NCI-H226 (cell line): Measurements from ENCODE around the gene RELA.
A peak's percentile ranks its signal among the peaks of the same experiment; 100 is the strongest.
"Not testable (repeated sequence)": the region's sequence is repeated elsewhere in the genome, so short reads cannot be mapped to it uniquely, and the experiment has no call there.

Experiments used
- DNase-seq: peaks from one replicate; pipeline ENCODE4 v3.0.0-alpha.2; 2015

RELA gene

GRCh38 chr11:65663639-65664200 lies 1.0 kb upstream of the RELA start:
- DNase-seq = peak; percentile 56

GRCh38 chr11:65662247-65662798 lies 393 bp downstream of the RELA start:
- DNase-seq = no peak

DNA sequence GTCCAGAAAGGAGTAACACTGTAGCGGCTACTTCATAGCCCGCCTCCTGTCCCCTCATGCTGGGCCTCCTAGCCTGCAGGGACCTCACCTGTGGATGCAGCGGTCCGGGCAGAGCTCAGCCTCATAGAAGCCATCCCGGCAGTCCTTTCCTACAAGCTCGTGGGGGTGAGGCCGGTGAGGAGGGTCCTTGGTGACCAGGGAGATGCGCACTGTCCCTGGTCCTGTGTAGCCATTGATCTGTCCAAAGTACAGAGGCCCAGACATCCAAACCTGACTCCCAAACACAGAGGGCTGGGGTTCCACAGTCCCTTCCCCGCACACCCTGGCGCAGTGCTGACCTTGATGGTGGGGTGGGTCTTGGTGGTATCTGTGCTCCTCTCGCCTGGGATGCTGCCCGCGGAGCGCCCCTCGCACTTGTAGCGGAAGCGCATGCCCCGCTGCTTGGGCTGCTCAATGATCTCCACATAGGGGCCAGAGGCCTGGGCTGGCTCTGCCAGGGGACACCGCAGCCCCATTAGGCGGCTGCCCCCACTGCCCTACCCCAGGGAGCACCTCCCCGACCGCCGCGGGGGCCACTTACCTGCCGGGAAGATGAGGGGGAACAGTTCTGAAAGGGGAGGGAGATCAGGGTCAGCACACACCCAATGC lies 993 bp downstream of the RELA start:
- no peak for DNase-seq

GRCh38 chr11:65660908-65661307 lies 1.8 kb downstream of the RELA start:
- DNase-seq = not testable (repeated sequence)

GRCh38 chr11:65660038-65660437 lies 2.7 kb downstream of the RELA start:
- DNase-seq = no peak

GRCh38 chr11:65658174-65659021 lies 4.3 kb downstream of the RELA start:
- no peak for DNase-seq

GRCh38 chr11:65657426-65657825 lies 5.3 kb downstream of the RELA start:
- no peak for DNase-seq

DNA sequence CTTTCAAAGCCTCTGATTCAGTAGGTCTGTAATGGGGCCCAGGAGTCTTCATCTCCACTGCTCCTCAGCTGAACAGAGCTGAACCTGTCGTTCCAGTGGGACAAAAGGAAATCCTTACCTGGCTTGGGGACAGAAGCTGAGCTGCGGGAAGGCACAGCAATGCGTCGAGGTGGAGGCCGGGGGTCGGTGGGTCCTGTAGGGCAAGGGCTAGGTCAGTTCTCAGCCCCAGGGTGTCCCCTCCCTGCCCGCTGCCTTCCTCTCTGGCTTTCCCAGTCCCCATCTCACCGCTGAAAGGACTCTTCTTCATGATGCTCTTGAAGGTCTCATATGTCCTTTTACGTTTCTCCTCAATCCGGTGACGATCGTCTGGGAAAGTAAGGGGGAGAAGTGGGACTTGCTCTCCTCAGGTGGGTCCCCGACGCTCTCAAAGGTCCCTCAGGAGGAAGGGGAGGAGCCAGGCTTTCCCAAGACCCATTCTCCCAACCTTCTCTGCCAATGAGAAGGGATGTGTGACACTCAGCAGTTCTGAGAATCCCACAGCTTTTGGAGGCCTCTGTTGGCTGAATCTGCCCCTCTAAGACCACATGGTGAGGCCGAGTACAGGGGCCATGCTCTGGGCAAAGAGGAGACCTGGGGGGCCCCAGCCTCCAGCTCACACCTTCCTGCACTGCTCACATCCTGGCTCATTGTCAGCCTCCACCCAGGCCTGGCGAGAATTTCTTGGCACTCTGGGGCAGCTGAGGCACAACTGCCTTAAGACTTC lies 7.0 kb downstream of the RELA start:
- no peak for DNase-seq

- no peak for DNase-seq
These were observed 8.1 kb downstream of the RELA start for GRCh38 chr11:65654375-65655349.

DNA sequence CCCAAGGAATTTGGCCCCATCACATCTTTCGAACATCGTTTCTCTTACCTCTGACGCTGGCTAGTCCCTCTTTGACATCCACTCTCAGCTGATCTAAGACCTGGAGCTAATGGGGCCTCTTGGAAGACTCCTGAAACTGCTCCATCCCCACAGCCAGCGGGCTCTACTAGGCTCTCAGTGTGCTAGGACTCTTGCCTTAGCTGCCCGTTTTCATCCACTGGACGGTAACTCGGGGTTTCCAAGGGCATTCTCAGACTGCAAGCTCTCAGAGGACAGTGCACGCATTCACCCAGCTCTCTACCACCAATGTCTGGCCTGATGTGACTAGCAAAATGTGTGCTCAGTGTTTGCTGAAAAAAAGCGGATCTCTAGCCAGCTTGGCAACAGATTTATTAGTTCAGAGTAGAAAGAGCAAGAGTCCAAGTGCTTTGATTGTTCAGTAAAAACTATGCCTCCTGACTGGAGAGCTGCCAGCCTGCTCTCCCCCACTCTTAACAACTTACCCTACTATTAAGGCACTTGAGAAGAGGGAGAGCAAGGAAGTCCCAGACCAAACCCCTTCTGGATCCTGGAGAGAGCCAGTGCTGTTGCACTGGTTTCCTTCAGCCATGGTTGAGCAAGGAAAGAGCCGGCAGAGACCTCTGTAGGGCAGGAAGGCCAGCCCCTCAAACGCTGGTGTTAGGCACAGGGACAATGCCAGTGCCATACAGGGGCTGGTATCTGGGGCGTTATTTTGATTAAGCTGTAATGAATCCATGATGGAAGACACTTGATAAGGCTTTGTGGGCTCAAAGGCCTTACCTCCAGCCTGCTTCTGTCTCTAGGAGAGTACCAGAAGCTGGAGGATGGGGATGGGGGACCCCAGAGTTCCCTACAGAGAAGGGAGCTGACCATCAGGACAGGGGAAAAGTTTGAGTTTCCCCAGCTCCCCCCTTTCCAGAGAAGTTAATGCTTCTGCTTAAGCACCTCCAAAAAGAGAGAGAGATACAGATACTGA lies 9.2 kb downstream of the RELA start:
- no peak for DNase-seq

DNA sequence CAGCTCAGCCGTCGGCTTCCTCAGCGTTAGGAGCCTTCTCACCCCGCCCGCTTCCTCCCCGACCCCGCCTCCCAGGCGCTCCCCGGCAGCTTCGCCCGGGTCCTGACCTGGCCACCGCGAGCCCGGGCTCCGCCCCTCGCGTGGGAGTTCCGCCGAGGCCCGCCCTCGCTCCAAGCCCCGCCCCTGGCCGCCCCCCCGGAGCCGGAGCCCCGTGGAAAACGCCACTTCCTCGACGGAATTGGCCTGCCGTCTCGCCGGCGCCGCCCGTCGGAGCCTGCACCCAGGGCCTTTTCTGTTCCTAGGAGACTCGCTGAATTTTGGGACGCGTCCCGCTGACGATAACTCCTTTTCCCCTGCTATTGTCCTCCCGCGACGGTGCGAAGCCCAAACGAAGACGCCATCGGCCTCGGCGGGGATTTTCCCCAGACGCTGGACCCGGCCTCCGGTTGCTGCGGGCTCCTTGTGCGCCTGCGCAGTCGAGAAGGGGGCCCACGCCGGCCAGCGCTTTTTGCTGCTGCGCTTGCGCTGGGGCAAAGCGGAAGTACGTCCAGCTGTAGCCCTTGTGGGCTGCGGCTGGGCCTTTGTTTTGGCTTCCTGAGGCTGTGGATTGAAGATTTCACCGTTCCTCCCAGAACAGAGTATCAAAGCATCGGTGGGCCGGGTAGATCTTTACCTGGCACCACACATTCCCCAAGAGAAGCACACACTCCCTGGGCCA lies 10.0 kb downstream of the RELA start:
- peak; percentile 84 for DNase-seq

- DNase-seq = peak; percentile 19
These were observed 10.9 kb downstream of the RELA start for GRCh38 chr11:65651589-65652510.

- no peak for DNase-seq
These were observed 11.5 kb downstream of the RELA start for GRCh38 chr11:65651339-65651588.

DNA sequence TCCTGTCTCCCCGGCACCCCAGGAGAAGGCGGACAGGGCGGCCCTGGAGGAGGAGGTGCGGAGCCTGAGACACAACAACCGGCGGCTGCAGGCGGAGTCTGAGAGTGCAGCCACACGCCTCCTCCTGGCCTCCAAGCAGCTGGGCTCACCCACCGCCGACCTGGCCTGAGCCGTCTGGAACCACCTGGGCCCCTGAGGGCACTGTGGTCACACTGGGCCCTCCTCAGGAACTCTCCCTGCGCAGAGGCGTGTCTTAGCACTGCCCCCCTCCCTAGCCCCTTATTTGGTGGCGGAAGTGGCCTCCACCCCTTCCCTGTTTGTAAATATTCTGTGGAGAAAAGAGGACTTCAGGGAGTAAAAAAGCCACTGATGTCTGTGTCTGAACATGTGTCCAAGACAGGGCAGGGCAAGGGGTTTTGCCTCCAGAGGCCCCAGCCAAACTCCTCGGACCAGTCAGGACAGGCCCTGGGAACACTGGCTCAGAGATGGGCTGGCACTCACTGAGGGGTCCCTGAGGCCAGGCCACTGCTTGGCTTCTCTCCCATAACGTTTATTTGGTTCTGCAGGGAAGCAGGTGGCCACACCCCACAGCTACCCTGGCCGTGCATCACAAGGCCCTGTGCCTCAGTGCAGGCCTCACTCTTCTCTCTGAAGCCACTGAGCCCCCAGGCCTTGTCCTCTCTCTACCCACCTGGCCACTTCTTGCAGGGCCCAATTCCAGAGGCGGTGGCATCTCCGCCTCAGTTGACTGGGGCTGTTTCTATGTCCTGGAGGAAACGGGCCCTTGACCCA lies 12.0 kb downstream of the RELA start:
- DNase-seq = no peak

GRCh38 chr11:65649656-65650546 lies 12.8 kb downstream of the RELA start:
- DNase-seq = no peak

DNA sequence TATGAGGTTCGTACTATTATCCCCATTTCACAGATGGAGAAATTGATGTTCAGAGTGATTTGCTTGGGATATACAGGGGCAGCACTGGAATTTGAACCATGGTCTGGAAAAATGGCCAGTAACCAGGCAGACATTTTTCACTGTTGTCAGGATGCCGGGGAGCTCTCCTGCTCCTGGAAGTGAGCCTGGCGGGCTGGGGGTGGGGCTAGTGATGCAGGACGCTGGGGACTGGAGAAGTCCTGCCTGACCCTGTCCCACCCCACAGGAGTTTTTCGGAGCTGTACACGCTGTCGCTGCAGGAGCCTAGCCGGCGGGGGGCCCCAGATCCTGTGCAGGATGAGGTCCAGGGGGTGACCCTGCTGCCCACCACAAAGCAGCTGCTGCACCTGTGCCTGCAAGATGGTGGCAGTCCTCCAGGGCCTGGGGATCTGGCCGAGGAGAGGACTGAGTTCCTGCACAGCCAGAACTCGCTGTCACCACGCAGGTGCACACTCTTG lies 13.7 kb downstream of the RELA start:
- DNase-seq = no peak
